Skin of body (tissue), 2 donors: ENCODE data around the gene SPOCK1. TPM values are rescaled to one million over a fixed set of nuclear protein-coding genes. Genes with fewer than 3 reads are reported as not detected.
"Not testable (repeated sequence)": the region's sequence is repeated elsewhere in the genome, so short reads cannot be mapped to it uniquely, and the experiment has no call there.

Source experiments
- DNase-seq: peaks from one replicate; lab custom pipeline; 2025; lab: John Stamatoyannopoulos, UW
- total RNA-seq: library from RNA; depleted of rRNA; stranded (reverse); fragments of >200 nt; gene quantifications from one replicate; pipeline ENCODE4 v1.2.3, GENCODE V29; 2014

Gene SPOCK1
- total RNA-seq = 7.0 TPM

GRCh38 chr5:137498736-137499505 is at the start of gene SPOCK1:
Gene SPOCK1, minus strand, starts transcription at chr5:137499326.
- DNase-seq = peak; percentile 72

- DNase-seq = no peak
These were observed 46.8 kb upstream of the SPOCK1 start for GRCh38 chr5:137545956-137546355.

- not testable (repeated sequence) for DNase-seq
These were observed 36.3 kb upstream of the SPOCK1 start for GRCh38 chr5:137535449-137535848.

GRCh38 chr5:137533963-137534362 is 34.8 kb upstream of the SPOCK1 start:
- DNase-seq = no peak

- no peak for DNase-seq
These were observed 32.1 kb upstream of the SPOCK1 start for GRCh38 chr5:137531266-137531665.

- DNase-seq = no peak
These were observed 22.1 kb upstream of the SPOCK1 start for GRCh38 chr5:137521246-137521645.

- DNase-seq = no peak
These were observed 17.8 kb upstream of the SPOCK1 start for GRCh38 chr5:137516961-137517360.

GRCh38 chr5:137516251-137516797 is 17.2 kb upstream of the SPOCK1 start:
- no peak for DNase-seq

GRCh38 chr5:137515238-137515637 is 16.1 kb upstream of the SPOCK1 start:
- DNase-seq = no peak

- no peak for DNase-seq
These were observed 11.5 kb upstream of the SPOCK1 start for GRCh38 chr5:137510671-137511070.

GRCh38 chr5:137507150-137507549 is 8.0 kb upstream of the SPOCK1 start:
- DNase-seq = no peak

GRCh38 chr5:137506296-137506695 is 7.2 kb upstream of the SPOCK1 start:
- DNase-seq = no peak

- no peak for DNase-seq
These were observed 5.8 kb upstream of the SPOCK1 start for GRCh38 chr5:137504916-137505315.

- DNase-seq = no peak
These were observed 4.3 kb upstream of the SPOCK1 start for GRCh38 chr5:137503456-137503855.

GRCh38 chr5:137502632-137503031 is 3.5 kb upstream of the SPOCK1 start:
- no peak for DNase-seq

- no peak for DNase-seq
These were observed 2.8 kb upstream of the SPOCK1 start for GRCh38 chr5:137501846-137502406.

GRCh38 chr5:137501226-137501625 is 2.1 kb upstream of the SPOCK1 start:
- DNase-seq = no peak

GRCh38 chr5:137500615-137501225 is 1.6 kb upstream of the SPOCK1 start:
- DNase-seq = no peak

GRCh38 chr5:137499506-137499847 is 351 bp upstream of the SPOCK1 start:
- DNase-seq = not testable (repeated sequence)

- DNase-seq = no peak
These were observed 808 bp downstream of the SPOCK1 start for GRCh38 chr5:137498301-137498735.

- no peak for DNase-seq
These were observed 1.5 kb downstream of the SPOCK1 start for GRCh38 chr5:137497396-137498290.
